Activated naive CD4-positive, alpha-beta T cell treated with anti-CD3 and anti-CD28 coated beads for 36 hours (primary cell): ENCODE measurements around the gene SENP1. TPM values are rescaled to one million over a fixed set of nuclear protein-coding genes. Genes with fewer than 3 reads are reported as not detected.

Source experiments
- CTCF ChIA-PET: fragments of 350-600 bp; sonication (Branson Sonifier 250); formaldehyde crosslinking; loops from one replicate; lab custom pipeline; 2021; ENCODE audit warnings: antibody characterized with exemption; lab: Charles Lee
- DNase-seq: peaks from one replicate; pipeline ENCODE4 v3.0.0-alpha.2; 2020
- H3K27ac Mint-ChIP-seq: one replicate; pipeline ENCODE4 v1.8.0; 2021; ENCODE audit warnings: mild to moderate bottlenecking, mixed read lengths
- H3K27me3 Mint-ChIP-seq: one replicate; pipeline ENCODE4 v1.8.0; 2021; ENCODE audit warnings: low read depth, mixed read lengths
- H3K36me3 Mint-ChIP-seq: one replicate; pipeline ENCODE4 v1.8.0; 2021; ENCODE audit warnings: low read depth, mixed read lengths
- H3K4me1 Mint-ChIP-seq: one replicate; pipeline ENCODE4 v1.8.0; 2021; ENCODE audit warnings: low read depth, mixed read lengths
- H3K4me3 Mint-ChIP-seq: one replicate; pipeline ENCODE4 v1.8.0; 2021; ENCODE audit warnings: mild to moderate bottlenecking, moderate library complexity, mixed read lengths
- H3K9me3 Mint-ChIP-seq: one replicate; pipeline ENCODE4 v1.8.0; 2021; ENCODE audit warnings: mixed read lengths
- intact Hi-C: fragments of 100-400 bp; cut with micrococcal nuclease; formaldehyde crosslinking; loops from one replicate; pipeline ENCODE4 v1.15.1; 2023
- microRNA-seq: library from miRNA; unstranded; fragments of <30 nt; microRNA quantifications from one replicate; pipeline ENCODE4 v1.2.0, GENCODE V29; 2022; ENCODE audit warnings: borderline microRNAs expressed, borderline replicate concordance
- total RNA-seq, 2 experiments: library from RNA; stranded (reverse); gene quantifications; one replicate each; pipeline ENCODE4 v1.2.3, GENCODE V29; 2021

Gene SENP1
- total RNA-seq, 2 experiments from 2014 or later: 41.4 to 47.8 TPM

DNA sequence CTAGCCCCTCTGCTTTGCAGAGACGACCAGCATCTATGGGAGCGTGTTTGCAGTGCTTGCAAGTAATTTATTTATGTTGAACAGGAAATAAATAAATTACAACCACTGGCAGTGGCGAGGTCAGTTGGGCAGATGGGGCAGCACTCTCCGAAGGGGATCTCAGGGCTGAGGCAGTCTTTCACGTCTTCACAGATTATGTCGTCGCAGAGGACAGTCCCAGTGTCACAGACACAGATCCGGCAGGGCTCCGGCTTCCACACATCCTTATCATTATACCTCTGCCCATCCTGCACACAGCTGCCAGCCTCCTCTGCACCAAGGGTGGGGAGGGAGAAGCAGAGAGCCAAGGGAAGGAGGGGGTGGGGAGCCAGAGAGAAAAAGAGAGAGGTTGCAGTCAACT is 106.1 kb downstream of the SENP1 start:
- Mint-ChIP-seq H3K4me1 (peaks cover 24% of the 10 kb centered on the region), H3K27ac (no peak overlapping the region), H3K36me3 (no peaks in the 10 kb centered on the region), H3K4me3 (no peak overlapping the region), H3K27me3 (peaks cover 66% of the 10 kb centered on the region), H3K9me3 (no peaks in the 10 kb centered on the region)
- CTCF ChIA-PET: no interaction called here
- no peak for DNase-seq
- intact Hi-C loops: loop anchor here (5.0 kb wide), 1 partner anchor 187 kb away; no protein-coding TSS in a partner anchor

DNA sequence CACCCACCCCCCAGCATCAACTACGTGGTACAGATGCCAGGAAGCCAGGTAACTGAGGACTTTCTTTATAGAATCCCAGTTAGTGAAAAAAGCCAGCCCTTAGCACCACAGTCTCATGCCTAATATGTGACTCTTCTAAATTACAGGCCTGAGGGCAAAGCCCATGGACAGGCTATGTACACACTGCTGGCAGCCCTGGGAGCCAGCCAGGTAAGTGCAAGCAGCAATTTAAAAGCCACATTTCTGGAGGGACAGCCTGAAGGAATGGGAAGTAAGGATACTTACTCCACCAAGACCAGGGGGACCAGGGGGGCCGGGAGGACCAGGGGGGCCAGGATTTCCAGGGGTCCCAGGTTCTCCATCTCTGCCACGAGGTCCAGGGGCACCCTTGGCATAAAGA is 108.6 kb downstream of the SENP1 start:
- Mint-ChIP-seq H3K9me3 (no peaks in the 10 kb centered on the region), H3K27ac (no peak overlapping the region), H3K36me3 (no peaks in the 10 kb centered on the region), H3K4me1 (peaks cover 9% of the 10 kb centered on the region), H3K4me3 (no peak overlapping the region), H3K27me3 (peaks cover 53% of the 10 kb centered on the region)
- no peak for DNase-seq
- intact Hi-C loops: no loop called here
- CTCF ChIA-PET: no interaction called here

DNA sequence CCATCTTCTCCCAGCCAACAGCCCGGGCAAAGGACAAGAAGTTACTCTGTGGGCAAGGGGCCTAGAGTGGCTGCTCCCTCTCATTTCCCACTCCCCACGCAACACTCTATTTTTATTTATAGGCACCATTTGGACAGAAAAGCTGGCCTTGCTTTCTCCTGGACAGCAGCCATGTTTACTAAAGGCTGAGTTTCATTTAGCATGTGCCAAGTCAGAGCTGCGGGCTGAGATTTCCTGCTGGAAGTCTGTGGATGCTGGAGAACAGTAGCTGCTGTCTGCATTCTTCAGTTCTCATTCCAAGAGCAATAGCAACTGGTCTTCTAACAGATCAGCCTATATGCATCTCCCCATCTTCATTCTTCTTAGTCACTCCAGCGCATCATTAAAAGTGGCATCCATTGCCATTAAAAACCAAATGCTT is 109.9 kb downstream of the SENP1 start:
- CTCF ChIA-PET: no interaction called here
- no peak for DNase-seq
- H3K4me1 Mint-ChIP-seq: peaks cover 1% of the 10 kb centered on the region
- H3K36me3 Mint-ChIP-seq: no peaks in the 10 kb centered on the region
- H3K4me3 Mint-ChIP-seq: no peak overlapping the region
- intact Hi-C loops: no loop called here
- H3K27me3 Mint-ChIP-seq: peaks cover 40% of the 10 kb centered on the region
- no peak overlapping the region for H3K27ac Mint-ChIP-seq
- H3K9me3 Mint-ChIP-seq: no peaks in the 10 kb centered on the region

DNA sequence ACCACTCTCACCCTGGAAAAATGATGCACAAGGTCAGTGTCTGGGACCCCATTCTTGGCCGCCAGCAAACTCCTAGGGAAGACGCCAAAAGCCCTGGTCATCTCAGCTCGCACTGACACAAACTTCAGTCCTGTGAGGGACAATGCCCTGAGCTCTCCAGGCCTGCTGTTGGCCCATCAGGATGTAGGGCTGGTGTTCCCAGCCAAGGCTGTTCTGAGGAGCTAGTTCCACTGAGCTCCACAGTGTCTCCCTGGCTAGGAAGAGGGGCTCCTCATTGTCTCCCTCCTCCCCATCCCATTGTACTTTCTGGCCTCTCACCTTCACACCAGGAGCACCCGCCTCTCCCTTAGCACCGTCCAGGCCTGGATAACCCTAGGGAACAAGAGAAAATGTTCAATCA is 112.4 kb downstream of the SENP1 start:
- Mint-ChIP-seq H3K27ac (no peak overlapping the region), H3K4me3 (no peak overlapping the region), H3K9me3 (no peaks in the 10 kb centered on the region), H3K27me3 (peaks cover 16% of the 10 kb centered on the region), H3K36me3 (no peaks in the 10 kb centered on the region), H3K4me1 (peaks cover 21% of the 10 kb centered on the region)
- intact Hi-C loops: no loop called here
- DNase-seq: no peak
- CTCF ChIA-PET: no interaction called here

Small RNA genes lying within 50 kb of the gene (microRNA-seq; reads per million reads assigned to microRNA genes)
- 7.7 reads per million, percentile 13 among the genes with 10 or more reads in this experiment for gene MIR6505

Other genes starting within 250 kb of the SENP1 start
- 10 to 100 TPM; 56.4 to 57.7 TPM for gene VDR, start 201.1 kb downstream of the SENP1 start, total RNA-seq
- 100 to 1,000 TPM; 226 to 247 TPM for gene TMEM106C, start 142.5 kb downstream of the SENP1 start, total RNA-seq
- not detected for gene COL2A1, start 101.6 kb downstream of the SENP1 start, total RNA-seq
- 10 to 100 TPM; 68.2 to 71.9 TPM for gene PFKM, start 13.3 kb upstream of the SENP1 start, total RNA-seq
- 10 to 100 TPM; 36.7 to 47.9 TPM for gene ASB8, start 51.4 kb upstream of the SENP1 start, total RNA-seq
- gene CCDC184, start 77.6 kb upstream of the SENP1 start, total RNA-seq: under 1 TPM in 1 of 2 experiments, not detected in 1; 0.14 TPM
- not detected for gene OR10AD1, start 97.2 kb upstream of the SENP1 start, total RNA-seq
- gene ZNF641, start 244.8 kb upstream of the SENP1 start, total RNA-seq: 1 to 10 TPM; 3.5 to 6.0 TPM